ENCODE measurements around the gene PRXL2B. TPM values are rescaled to one million over a fixed set of nuclear protein-coding genes. Genes with fewer than 3 reads are reported as not detected.
"Not testable (repeated sequence)": the region's sequence is repeated elsewhere in the genome, so short reads cannot be mapped to it uniquely, and the experiment has no call there.

The PRXL2B gene
- total RNA-seq, 1 donor: 27.7 TPM

GRCh38 chr1:2550309-2550861 lies 36.2 kb upstream of the PRXL2B start:
- DNase-seq (ENCODE audit: low read depth in 2 of 3, low spot score in 2 of 3): not testable (repeated sequence)

GRCh38 chr1:2551544-2551943 lies 35.0 kb upstream of the PRXL2B start:
- DNase-seq (ENCODE audit: low read depth in 2 of 3, low spot score in 2 of 3): not testable (repeated sequence)

GRCh38 chr1:2552189-2552588 lies 34.4 kb upstream of the PRXL2B start:
- DNase-seq (ENCODE audit: low read depth in 2 of 3, low spot score in 2 of 3): no peak

- DNase-seq (ENCODE audit: low read depth in 2 of 3, low spot score in 2 of 3): not testable (repeated sequence)
These were observed 33.5 kb upstream of the PRXL2B start for GRCh38 chr1:2553076-2553475.

- DNase-seq (ENCODE audit: low read depth in 2 of 3, low spot score in 2 of 3): no peak
These were observed 32.5 kb upstream of the PRXL2B start for GRCh38 chr1:2553871-2554620.

- DNase-seq (ENCODE audit: low read depth in 2 of 3, low spot score in 2 of 3): peak in 2 of 3 donors; percentile 79 to 81
These were observed 31.8 kb upstream of the PRXL2B start for GRCh38 chr1:2554621-2555387.

- DNase-seq (ENCODE audit: low read depth in 2 of 3, low spot score in 2 of 3): peak in 2 of 3 donors; percentile 88 to 89
These were observed 30.8 kb upstream of the PRXL2B start for GRCh38 chr1:2555634-2556276.

- DNase-seq (ENCODE audit: low read depth in 2 of 3, low spot score in 2 of 3): peak in 2 of 3 donors; percentile 84 to 90
These were observed 30.3 kb upstream of the PRXL2B start, which contains the start of gene TNFRSF14 for GRCh38 chr1:2556277-2556677. TNFRSF14 (plus strand) TSS chr1:2556371; CDS start chr1:2556665, 294 bp downstream.

- peak in 1 of 3 donors; percentile 16 for DNase-seq (ENCODE audit: low read depth in 2 of 3, low spot score in 2 of 3)
These were observed 29.7 kb upstream of the PRXL2B start for GRCh38 chr1:2556678-2557481.

- no peak for DNase-seq (ENCODE audit: low read depth in 2 of 3, low spot score in 2 of 3)
These were observed 28.8 kb upstream of the PRXL2B start for GRCh38 chr1:2557482-2558400.

- DNase-seq (ENCODE audit: low read depth in 2 of 3, low spot score in 2 of 3): no peak
These were observed 28.2 kb upstream of the PRXL2B start for GRCh38 chr1:2558420-2558819.

GRCh38 chr1:2558861-2559260 lies 27.7 kb upstream of the PRXL2B start:
- DNase-seq (ENCODE audit: low read depth in 2 of 3, low spot score in 2 of 3): no peak

- DNase-seq (ENCODE audit: low read depth in 2 of 3, low spot score in 2 of 3): no peak
These were observed 26.9 kb upstream of the PRXL2B start for GRCh38 chr1:2559509-2560298.

GRCh38 chr1:2560299-2561073 lies 26.1 kb upstream of the PRXL2B start:
- DNase-seq (ENCODE audit: low read depth in 2 of 3, low spot score in 2 of 3): no peak

GRCh38 chr1:2561446-2561845 lies 25.1 kb upstream of the PRXL2B start:
- no peak for DNase-seq (ENCODE audit: low read depth in 2 of 3, low spot score in 2 of 3)

GRCh38 chr1:2561898-2562895 lies 24.4 kb upstream of the PRXL2B start:
- DNase-seq (ENCODE audit: low read depth in 2 of 3, low spot score in 2 of 3): peak in 1 of 3 donors; percentile 16
